ENCODE data around the gene ARMS2. TPM values are rescaled to one million over a fixed set of nuclear protein-coding genes. Genes with fewer than 3 reads are reported as not detected.

Gene ARMS2
- total RNA-seq, 2 donors from 2014 or later, result not detected

GRCh38 chr10:122475100-122475499 is 20.6 kb downstream of the ARMS2 start:
- Histone ChIP-seq H3K27ac (peak overlapping the region; percentile 57 to 60), H3K36me3 (no peaks in the 10 kb centered on the region), H3K9me3 (no peaks in the 10 kb centered on the region), H3K4me1 (peaks cover 0 to 43% of the 10 kb centered on the region in 2 donors), H3K27me3 (no peaks in the 10 kb centered on the region), H3K4me3 (peak overlapping the region in 1 of 2 donors; percentile 10)
- no peak for TF ChIP-seq CTCF (IDR thresholded peaks at IDR 0.05)
- peak; percentile 82 for DNase-seq (ENCODE audit: low spot score)

DNA sequence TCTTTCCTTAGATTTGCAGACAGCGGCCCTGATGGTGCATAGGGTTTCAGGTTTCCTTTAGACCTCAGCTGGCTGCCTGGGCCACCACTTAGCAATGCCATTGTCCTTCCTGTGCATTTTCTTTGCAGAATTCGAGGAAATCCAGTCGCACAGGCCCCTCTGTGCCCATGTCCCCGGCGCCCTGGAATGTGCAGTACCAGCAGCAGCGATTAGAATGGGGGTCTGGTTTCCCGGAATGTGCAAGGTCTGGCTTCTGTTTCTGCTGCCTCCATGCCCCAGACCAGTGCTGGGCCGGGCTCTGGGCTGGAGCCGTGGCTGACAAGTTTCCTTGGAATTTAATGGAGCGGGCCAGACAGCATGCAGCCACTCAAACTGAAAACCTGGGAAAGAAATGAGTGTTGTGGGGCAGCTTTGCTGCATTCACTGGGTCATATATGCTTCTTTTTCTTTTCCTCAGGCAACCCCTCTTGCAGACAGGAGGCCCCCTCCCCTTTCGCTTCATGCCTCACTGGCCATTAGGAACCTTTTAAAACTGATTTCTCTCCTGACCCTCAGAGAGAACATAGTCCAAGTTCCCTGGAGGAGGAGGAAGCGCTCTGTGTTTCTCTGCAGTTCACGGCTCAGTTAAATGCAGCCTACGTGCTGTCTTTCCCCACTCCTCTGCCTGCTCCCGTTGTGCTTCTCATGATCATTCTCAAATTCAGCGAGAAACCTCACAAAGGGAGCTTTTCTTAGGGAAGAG is 21.3 kb downstream of the ARMS2 start:
- no peaks in the 10 kb centered on the region for H3K27me3 ChIP-seq
- no peaks in the 10 kb centered on the region for H3K36me3 ChIP-seq
- no peak for TF ChIP-seq CTCF (IDR thresholded peaks at IDR 0.05)
- no peak for DNase-seq (ENCODE audit: low spot score)
- peak overlapping the region; percentile 57 to 60 for H3K27ac ChIP-seq
- peaks cover 0 to 39% of the 10 kb centered on the region in 2 donors for H3K4me1 ChIP-seq
- H3K9me3 ChIP-seq, result no peaks in the 10 kb centered on the region
- peak overlapping the region in 1 of 2 donors; percentile 10 for H3K4me3 ChIP-seq

DNA sequence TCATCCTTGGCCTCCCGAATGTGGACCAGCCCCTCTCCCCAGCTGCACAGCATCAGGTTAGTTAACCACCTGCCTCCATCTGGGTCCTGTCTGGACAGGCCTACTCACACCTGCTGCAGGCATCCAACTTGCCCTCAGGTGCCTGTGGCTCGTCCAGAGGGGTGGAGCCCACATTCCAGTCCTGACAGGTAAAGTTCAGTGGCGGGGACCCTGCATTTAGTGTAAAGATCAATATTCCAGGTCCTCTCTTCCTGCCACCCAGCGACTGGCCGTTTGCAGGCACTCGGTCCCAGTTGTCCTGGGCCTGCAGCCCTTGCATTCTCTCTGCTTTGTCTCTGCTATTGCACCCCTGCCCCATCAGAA is 21.9 kb downstream of the ARMS2 start:
- Histone ChIP-seq H3K27ac (no peak overlapping the region), H3K9me3 (no peaks in the 10 kb centered on the region), H3K4me1 (peaks cover 0 to 34% of the 10 kb centered on the region in 2 donors), H3K4me3 (no peak overlapping the region), H3K27me3 (no peaks in the 10 kb centered on the region), H3K36me3 (no peaks in the 10 kb centered on the region)
- TF ChIP-seq CTCF (IDR thresholded peaks at IDR 0.05), result no peak
- DNase-seq (ENCODE audit: low spot score), result no peak

- no peak for TF ChIP-seq CTCF (IDR thresholded peaks at IDR 0.05)
- H3K27ac ChIP-seq, result no peak overlapping the region
- H3K27me3 ChIP-seq, result no peaks in the 10 kb centered on the region
- no peak for DNase-seq (ENCODE audit: low spot score)
- peaks cover 0 to 30% of the 10 kb centered on the region in 2 donors for H3K4me1 ChIP-seq
- H3K36me3 ChIP-seq, result no peaks in the 10 kb centered on the region
- no peaks in the 10 kb centered on the region for H3K9me3 ChIP-seq
- no peak overlapping the region for H3K4me3 ChIP-seq
Observed at GRCh38 chr10:122477436-122477835, 23.0 kb downstream of the ARMS2 start.

DNA sequence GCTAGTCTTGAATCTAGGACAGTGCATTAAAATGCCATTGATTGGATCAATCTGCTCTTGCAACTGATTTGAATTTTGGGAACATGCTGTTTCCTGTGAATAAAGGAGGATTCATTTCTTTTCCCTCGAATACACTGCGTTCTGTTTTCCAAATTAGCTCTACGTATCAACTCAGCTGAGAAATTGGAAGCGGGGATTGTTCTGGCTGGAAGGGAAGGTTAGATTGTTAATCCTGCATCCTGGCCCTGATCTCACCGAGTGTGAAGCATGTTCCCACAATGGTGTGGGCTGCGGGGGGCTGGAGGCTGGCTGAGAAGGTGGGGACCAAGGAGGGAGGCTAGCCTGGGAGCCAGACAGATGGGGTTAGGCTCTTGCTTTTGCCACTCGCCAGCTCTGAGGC is 24.5 kb downstream of the ARMS2 start:
- no peak overlapping the region for H3K27ac ChIP-seq
- no peaks in the 10 kb centered on the region for H3K9me3 ChIP-seq
- DNase-seq (ENCODE audit: low spot score), result no peak
- no peaks in the 10 kb centered on the region for H3K27me3 ChIP-seq
- H3K4me1 ChIP-seq, result peaks cover 0 to 24% of the 10 kb centered on the region in 2 donors
- no peaks in the 10 kb centered on the region for H3K36me3 ChIP-seq
- no peak overlapping the region for H3K4me3 ChIP-seq
- no peak for TF ChIP-seq CTCF (IDR thresholded peaks at IDR 0.05)

Measured in right atrium auricular region (tissue), 2 donors.